HG03103 (cell line): Measurements from ENCODE around the gene ZNF277.

ENCODE experiments used
- ATAC-seq: cut with Tn5 transposase; IDR thresholded peaks from one replicate; pipeline ENCODE4 v1.9.1; 2021; ENCODE audit warnings: low read depth; ENCODE audit not compliant: unreplicated experiment

Gene ZNF277

DNA sequence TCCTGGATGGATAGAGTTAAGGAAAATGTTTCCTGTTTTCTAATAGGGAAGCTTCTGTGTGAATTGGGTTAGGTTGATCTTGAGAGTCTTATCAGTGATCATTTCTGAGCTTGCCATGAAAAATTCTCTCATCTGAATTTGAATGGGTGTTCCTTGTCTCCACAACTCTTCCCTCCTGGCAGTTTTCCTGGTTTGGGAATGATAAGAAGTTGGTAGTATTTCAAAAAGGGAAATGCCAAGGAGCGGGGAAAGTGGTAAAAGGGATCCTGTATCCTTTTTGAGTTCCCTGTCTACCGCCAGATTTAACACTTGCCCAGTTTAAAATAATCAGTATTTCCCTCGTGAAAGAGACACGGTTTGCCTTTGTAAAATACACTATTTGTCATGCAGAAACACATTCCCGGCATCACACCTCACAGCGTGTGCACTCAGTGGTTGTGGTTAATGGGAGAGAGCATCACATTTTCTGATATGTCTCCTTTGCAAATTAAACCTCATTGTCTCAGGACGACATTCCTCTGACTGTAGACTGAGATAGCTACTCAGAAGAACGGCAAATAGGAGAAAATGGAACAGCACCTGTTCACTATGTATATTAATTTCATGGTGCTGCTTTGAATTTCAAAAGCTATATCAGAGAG, 130.6 kb downstream of the ZNF277 start:
- ATAC-seq: no peak

DNA sequence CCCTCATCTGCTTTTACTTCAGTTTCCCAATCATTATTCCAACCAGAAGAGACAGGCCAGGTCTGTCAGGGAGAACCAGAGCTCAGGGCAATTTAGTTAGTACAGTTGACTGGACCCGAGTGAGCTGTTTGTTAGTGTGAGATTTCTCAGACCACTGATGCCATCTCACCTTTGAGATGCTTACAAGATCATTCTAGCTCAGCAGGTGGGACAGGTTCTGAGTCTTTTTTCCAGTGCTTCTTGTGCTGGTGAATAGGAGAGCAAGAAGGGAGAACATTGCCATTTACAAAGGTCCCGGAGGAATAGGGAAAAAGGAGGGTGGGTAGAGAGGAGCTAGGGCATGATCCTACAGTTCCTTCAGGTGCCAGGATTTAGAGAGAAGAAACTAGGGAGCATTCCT, 131.4 kb downstream of the ZNF277 start:
- no peak for ATAC-seq

DNA sequence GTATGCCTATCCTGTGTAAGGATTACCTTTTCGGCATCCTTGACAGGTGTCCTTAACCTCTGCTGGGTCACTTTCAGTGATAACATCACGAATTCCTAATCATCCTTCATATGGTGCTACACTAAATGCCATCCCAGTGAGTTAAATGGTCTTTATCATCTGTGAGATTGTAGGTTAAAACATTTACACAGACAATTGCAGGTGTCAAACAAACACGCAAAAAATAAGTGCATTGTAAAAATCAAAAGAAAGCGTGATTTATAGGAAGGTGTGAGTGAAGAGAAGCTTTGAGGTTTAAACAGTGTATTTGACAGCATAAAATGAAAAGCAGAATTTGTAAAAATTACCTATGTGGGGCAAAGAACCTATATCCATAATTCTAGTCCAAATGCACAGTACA, 132.3 kb downstream of the ZNF277 start:
- ATAC-seq: no peak

DNA sequence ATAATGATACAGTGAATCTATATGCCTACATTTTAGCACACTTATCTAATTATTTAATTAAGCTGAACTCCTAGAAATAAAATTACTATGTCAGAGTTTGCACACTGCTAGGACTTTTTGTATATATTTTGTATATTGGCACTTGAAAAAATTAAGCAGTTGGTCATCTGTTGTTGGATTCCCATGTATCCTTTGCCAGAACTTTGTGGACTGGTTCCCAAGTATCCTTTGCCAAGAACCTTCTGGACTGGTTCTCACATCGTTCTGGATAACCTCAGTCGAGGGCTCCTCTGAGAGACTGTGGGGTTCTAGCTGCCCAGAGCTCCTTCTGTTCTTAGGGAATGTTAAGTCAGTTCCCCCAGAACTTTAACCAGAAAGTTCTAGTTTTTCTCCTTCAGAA, 135.0 kb downstream of the ZNF277 start:
- no peak for ATAC-seq

DNA sequence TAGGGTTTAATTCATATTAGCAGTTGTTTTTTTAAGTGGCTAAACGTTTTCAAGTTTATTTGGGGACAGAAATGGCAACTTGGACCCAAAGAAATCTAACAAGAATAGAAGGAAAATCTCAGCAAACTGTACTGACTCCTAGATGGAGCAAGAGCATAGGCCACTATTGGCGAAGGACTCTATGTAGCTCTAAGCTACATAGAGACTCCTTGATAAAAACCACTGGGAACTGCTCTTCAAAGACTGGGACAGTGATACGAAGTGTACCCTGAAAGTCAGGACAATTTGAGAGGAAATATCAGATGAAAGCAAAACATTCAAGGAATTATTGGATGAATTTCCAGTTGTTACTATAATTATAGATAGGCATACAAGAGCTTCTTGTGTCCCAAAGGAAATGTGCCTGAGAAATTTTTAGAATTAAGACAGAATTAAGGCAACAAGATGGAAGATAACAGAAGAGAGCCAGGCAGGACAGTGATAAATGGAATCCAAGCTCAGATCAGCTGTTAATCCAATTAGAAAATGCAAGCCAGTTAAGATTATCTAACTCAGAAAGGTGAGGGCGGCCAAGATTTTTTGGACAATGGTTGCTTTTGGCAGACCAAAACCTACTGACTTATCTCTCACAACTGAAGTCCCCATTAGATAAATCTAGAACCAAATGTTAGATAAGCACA, 140.0 kb downstream of the ZNF277 start:
- no peak for ATAC-seq

DNA sequence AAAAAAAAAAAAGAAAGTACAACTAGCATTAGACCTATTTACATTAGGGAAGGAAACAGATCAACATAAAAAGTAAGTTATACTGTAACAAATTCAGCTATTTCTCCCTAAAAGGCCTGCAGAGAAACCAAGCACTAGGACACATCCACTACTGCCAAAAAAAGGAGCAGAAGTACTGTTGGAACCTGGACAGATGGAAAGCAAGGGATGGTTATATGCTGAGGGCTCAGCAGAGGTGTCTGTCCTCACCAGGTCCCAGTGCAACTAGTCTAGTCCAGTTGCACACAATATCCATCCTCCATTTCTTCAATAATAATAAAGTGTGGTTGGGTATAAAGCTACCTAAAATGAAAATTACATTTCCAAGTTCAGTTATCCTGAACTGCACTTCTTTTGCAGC, 140.6 kb downstream of the ZNF277 start:
- no peak for ATAC-seq

DNA sequence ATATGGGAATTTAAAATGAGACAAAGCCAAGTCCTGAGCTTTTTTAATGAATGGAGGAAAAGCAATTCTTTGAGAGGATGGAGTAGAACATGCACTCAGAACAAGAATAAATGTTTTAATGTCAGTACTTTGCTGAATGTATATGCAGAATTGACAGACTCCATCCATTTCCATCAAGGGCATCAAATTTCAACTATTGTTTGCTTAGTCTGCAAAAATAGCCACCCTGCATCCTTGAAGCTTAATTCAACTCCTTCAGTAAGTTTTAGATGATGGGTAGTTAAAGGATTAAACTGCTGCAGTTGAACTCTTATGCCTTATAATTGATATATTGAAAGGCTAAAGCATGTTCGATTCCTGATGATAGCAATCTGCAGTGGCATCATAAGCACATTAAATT, 144.1 kb downstream of the ZNF277 start:
- ATAC-seq: no peak

DNA sequence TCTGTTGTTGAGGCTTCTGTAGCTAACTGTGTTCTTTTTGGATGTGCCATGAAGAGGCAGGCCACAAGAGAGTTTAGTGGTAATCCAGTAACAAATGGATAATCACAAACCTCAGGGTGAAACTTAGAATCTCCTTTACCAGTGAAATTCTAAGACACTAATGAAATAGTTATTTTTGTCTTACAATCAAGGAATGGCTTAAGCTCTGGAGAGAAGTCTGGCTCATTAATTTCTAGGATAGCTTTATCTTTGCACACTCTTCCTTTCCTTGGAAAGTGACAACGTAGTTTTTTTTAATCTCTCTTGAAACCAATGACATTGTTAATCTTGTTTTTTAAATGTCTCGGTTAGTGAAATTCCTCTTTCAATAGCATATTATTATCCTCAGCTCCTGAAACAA, 150.1 kb downstream of the ZNF277 start:
- ATAC-seq: no peak

DNA sequence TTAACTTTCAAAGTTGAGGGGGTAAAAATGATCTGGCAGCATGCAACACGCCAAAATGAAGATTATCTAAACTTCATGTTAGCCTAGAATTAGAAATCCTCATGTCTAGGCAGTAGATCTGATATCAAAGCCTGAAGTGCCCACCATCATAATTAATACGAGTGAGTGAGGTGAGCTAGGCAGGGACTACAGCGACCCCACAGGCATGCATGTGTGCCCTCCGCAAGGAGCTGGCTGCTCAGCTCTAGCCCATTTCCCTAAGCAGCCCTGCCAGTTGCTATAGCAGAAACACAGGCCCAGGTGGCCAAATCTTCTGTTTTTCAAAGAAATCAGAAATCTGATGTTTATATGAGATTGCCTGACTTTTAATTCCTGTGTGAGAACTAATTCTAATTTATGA, 150.6 kb downstream of the ZNF277 start:
- ATAC-seq: no peak

DNA sequence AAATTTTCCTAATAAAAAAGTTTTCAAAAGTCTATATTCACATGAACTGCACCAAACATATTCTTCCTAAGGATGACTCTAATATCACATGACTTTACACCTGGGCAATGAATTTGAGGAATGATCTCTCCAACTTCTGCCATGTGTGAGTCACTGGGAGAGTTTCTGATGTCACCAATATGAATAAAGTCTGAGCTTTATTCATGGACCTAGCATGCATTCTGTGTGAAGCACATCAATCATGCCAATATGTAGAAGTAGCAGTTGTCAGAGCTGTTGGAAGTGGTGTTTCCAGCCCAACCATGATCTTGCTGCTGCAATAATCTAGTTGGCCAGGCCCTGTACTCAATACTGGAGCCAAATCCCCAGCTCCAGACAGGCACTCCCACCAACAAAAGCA, 152.0 kb downstream of the ZNF277 start:
- no peak for ATAC-seq

DNA sequence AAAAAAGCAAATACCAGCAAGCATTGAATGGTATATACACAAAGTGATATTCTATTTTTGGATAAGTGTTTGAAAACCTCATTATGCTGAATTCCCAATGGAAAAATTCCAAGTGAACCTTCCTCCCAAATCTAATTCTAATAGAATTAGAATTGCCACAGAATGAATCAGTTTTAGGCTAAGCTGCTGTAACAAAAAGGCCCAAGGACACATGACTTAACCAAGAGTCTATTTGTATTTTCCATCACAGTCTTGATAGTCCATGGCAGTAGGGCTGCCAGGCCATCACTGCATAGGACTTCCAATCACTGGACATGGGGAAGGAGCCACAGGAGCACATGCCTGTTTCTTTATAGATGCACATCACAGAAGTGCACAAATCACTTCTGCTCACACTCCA, 152.6 kb downstream of the ZNF277 start:
- no peak for ATAC-seq

DNA sequence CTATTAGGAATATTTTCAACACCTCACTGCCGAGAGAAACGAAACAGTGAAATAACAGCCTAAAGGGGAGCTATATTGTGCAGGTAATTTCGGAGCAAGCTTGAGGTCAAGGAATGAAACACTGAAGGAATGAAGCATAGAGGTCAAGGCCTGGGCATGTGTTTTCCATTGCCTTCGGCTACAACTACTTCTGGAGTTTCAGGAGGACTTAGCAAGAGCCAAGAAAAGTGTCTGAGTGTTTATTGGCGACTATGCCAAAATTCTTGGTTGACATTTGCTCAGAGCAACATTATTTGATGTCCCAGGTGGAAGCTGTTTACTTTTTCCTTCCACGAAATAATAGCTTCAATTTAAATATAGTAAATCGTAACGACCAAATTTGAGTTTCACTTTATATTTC, 154.2 kb downstream of the ZNF277 start:
- no peak for ATAC-seq

DNA sequence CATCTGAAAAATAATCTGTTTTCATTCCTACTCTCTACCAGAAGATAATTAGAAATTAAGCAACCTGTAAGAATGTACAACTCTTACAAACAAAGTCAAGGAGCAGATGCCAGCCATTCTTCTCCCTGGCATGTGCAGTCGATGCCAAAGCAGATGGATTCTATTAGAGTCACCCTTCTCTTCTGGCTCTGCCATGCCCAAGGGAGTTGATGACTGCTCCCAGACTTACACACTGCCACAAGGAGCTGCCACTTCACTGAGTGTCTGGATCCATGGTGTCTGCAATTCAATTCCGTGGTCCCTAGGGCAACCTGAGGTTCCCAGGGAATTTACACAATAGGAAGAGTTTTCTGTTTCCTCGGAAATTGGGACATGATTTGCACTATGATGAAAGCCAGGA, 154.7 kb downstream of the ZNF277 start:
- ATAC-seq: no peak

DNA sequence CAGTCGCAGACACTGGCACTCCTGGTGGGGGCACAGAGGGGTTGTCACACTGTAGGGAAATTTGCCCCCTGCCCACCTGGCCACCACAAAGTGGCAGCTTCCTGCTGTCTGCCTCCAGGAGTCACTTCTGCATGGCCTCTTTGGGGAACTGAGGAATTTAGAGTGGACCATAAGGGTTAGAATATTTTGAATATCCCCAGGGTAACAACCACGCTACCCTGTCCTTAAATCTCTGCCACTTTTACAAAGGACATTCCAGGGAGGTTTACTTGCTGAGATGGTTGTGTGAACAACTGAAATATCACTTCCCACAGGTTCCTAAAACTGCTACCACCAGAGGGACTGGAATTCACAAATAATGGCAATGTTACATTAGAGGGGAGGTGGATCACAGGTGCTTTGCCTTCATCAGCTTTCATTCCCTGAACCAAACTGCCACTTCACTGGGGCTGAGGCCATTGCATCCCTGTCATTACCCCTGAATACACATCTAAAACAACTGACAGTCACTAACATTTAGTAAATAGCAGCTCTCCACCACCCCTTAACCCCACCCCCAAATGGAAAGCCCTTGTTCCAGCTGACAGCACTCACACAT, 155.7 kb downstream of the ZNF277 start:
- no peak for ATAC-seq

DNA sequence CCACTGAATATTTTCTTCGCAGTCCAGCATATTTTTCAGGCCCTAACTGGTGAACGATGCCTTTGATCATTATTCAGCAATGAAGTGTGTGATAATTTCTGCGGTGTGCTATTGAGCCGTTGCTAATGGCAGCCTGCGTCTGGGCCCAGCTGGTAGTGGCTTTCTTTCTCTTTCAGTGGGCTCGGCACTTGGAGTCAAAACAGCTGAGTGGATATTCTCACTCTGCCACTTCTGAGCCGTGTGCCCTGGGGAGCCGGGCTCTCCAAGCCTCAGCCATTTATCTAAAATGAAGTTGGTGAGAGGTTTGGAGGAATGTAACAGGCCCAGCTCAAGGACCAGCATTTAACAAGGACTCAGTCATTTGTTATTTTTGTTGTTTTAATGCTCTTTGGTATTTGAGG, 156.2 kb downstream of the ZNF277 start:
- no peak for ATAC-seq

DNA sequence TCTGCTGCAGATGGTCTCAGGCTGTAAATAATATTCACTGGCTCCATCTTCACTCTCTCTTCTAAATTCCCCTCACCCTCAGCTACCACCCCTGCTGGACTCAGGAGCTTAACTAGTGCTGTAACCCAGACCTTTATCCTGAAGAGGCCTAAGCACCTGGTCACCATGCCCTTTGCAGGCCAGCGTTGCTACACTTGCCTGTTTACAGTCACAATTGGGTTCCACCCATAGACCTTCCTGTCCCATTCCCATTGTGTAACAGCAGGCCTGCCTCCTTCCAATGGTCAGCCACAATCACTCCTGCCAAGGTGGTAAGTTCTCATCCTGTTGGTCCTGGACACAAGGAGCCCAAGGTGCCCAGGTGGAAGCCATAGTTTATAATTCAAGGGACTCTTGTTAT, 157.9 kb downstream of the ZNF277 start:
- ATAC-seq: no peak

DNA sequence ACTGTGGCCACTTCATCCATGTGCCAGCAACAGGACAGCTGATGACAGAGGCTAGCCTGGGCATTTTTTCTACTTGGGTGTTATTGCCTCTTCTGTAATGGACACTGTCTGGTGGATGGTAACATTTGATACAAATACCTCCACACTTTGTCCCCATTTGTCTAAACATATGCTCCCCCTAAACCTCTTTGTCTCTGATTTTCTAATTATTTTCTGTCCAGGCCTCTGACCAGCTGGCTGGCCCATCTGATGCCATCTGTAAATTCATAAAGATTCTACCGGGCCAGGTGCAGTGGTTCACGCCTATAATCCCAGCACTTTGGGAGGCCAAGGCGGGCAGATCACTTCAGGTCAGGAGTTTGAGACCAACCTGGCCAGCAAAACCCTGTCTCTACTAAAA, 159.1 kb downstream of the ZNF277 start:
- no peak for ATAC-seq

DNA sequence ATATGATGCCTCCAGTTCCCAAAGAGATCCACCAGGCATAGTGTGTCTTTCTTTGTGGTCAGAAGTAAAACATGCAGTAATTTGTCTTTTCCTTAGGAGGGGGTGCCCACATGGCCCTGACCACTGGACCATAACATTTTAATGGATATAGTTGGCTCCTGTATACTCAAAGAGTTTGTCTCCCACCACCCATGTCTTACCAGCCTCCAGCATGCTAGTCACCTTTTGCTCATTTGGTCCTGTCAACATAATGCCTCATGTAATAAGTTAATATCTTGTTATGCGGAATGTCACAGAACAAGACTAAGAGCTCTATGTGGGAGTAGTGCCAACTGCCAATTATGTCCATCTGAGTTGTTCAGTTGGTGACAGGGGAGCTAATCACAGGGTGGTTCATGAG, 160.4 kb downstream of the ZNF277 start:
- ATAC-seq: no peak

DNA sequence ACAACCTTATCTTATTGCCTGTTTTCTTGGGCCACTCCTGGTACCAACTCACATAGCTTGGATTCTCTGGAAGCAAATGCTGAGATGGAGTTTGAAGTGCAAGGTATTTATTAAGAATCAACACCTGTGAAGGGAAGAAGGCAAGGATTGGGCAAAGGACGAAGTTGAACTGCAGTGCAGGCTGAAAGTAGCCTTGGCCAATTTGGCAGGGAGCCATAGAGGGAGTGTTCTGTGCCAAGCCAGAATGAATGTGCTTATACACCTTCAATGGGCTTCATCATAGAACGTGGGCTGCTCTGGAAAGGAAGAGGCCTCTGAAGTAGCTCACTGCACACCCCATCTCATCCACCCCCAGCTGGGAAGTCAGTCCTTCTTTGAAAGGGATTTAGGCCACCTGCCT, 163.9 kb downstream of the ZNF277 start:
- ATAC-seq: no peak

DNA sequence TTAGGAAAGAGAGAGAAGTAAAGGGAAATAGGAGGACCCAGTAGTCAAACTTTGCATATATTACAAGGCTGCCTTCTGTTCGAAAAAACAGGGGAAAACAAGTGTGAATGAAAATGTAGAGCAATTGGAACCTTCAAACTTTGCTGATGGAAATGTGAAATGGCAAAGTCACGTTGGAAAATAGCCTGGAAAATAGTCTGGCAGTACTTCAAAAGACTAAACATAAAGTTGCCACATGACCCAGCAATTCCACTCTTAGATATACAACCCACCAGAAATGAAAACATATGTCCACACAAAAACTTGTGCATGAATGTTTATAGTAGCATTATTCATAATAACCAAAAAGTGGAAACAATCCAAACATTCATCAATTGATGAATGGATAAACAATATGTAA, 165.2 kb downstream of the ZNF277 start:
- ATAC-seq: no peak

DNA sequence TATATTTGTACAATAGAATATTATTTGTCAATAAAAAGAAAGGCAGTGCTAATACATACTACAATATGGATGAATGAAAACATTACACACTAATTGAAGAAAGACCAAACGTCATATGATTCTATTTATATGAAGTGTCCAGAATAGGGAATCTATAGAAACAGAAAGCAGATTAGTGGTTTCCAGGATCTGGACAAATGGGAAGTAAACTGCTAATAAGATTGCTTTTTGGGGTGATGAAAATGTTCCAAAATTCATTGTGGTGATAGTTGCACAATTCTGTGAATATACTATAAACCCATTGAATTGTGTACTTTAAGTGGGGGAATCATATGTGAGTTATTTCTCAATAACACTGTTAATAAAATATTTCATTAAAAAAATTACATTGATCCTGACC, 165.6 kb downstream of the ZNF277 start:
- no peak for ATAC-seq

DNA sequence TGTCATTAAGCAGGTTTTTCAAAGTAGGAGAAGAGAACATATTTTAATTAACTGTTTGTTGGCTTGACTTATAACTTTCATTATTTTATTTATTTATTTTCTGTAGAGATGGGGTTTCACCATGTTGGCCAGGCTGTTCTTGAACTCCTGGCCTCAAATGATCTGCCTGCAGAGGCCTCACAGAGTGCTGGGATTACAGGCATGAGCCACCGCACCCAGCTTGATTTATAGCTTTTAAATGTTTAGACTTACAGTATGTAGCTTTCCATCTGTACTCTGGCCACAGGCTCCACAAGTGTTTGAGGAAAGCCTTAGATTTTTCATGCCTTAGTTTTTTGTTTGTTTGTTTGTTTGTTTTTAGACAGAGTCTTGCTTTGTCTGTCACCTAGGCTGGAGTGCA, 171.1 kb downstream of the ZNF277 start:
- ATAC-seq: no peak
